HG03439 (cell line): Measurements from ENCODE around the gene LSM14B.

Source experiments
- ATAC-seq: cut with Tn5 transposase; IDR thresholded peaks from one replicate; pipeline ENCODE4 v1.9.1; 2021; ENCODE audit warnings: mild to moderate bottlenecking, moderate library complexity; ENCODE audit not compliant: unreplicated experiment

LSM14B gene

GRCh38 chr20:62131560-62132320 lies 9.5 kb downstream of the LSM14B start:
- no peak for ATAC-seq

DNA sequence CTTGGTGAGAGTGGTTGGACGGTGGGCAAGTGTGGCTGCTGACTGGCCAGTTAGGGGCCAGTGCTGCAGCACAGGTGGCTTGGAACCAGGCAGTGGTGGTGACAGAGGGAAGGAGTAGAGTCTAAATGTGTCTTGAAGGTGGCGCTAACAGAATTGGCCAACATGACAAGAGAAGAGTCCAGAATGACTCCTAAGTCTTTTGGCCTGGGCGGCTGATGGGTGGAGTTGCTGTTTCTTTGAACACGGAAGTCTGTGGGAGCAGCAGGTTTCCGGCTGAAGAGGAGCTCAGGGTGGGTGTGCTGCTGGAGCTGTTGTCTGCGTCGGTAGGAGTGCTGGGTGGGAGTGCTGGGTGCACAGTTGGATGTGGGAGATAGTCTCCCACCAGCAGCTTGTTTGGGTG lies 10.1 kb downstream of the LSM14B start:
- ATAC-seq = no peak

DNA sequence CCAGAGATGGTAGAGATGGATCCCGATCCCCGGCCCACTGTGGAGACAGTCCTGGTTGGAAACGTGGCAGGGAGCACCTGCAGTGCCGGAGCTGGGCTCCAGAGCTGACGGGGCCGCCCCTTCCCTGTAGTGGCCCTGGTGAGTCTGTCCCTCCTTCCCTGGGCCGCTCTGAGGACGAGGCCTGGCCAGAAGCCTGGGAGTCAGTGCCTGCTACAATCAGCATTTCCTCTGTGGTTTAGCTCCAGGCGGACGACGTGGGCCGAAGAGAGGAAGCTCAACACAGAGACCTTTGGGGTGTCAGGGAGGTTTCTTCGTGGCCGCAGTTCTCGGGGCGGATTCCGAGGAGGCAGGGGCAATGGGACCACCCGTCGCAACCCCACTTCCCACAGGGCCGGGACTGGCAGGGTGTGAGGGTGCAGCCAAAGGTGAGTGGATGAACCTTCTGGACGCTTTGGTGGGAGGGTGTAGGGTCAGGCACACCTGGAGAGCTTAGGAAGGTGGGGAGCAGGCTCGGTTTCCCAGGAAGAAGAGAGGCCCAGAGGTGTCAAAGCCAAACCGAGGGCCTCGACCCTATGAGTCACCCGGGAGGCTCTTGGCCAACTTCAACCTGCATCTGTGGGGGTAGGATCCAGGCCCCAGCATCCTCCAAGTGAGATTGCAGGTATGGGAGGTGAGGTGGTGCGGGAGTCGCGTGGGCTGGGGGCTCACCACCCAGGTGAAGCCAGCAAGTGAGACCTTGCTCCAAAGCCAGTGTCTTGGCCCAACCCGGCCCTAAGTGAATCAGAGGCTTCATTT lies 11.0 kb downstream of the LSM14B start:
- ATAC-seq = no peak

GRCh38 chr20:62133864-62134263 lies 11.6 kb downstream of the LSM14B start:
- ATAC-seq = no peak

DNA sequence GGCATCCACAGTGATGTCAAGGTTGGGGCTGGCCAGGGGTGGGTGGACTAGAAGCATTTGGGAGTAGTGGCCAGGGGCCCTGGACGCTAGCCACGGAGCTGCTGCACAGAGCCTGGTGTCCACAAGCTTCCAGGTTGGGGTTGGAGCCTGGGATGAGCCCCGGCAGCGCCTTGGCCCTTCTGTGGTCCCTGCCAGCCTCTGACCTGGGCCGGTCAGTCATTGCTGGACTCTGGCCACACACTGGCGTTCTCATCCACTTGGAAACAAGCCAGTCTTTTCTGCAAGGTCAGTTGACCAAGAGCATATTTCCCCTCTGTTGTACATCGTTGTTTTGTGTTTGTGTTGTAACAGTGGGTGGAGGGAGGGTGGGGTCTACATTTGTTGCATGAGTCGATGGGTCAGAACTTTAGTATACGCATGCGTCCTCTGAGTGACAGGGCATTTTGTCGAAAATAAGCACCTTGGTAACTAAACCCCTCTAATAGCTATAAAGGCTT lies 12.5 kb downstream of the LSM14B start:
- no peak for ATAC-seq

DNA sequence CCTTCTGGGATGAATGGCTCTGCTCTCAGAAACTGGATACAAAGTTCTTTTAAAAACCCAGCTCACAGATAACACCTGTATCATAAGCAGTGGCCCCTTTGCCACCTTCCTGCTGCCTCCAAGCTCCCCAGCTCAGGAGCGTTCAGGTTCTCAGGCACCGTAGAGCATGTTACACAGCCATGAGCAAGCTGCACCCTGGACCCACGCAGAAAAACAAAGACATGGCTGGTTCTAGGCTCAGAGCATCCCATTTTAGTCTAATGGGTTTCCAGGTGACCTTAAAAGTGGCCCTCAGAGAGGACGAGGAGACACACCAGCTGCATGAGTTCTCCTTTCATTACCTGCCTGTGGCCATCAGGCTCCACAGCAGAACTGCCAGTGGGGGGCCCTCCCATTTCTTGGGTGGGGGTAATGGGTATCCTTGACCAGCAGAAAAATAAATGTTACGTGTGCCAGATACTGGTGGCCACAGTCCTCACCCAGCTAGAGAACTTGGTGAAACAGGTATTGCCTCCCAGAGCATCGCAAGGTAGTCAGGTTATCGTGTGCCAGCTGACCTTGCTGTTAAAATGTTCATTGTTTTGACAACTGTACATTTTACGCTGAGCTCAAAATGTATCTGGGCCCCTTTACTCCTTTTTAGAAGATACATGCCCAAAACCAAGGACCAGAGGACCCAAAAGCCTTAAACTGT lies 13.4 kb downstream of the LSM14B start:
- ATAC-seq = no peak

DNA sequence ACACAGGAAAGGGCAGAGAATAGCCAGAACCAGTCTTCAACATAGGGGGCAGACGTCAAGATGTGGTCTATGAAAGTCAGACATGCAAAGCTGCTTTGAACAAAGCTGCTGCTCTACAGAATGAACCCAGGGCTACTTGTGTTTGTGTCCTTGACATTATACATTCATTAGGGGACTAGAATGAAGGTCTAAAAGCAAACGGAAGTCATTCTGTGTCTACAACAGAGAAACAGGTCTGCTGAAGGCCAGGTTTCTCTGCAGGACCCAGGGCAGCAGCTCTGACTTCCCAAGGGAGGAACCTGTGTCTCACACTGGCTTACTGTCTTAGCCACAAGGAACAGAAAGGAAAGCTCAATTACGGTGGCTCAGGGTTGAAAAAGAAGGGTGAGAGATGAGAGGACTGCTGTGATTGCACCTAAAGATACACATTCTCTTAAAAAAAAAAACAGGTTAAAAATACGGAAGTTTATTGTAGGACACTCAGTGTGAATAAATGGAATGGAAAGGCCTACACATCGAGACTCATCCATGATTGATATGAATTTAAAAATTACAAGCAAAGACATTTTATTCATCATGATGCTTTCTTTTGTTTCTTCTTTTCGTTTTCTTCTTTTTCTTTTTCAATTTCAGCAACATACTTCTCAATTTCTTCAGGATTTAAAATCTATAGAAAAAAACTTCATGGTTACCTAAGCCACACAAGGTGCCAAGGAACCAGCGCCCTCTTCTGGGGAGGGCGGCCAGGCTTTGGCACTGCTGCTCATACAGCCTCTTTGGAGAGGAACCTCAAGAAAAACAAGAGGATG lies 14.2 kb downstream of the LSM14B start:
- ATAC-seq = no peak

- ATAC-seq = no peak
Observed at GRCh38 chr20:62137092-62137384, 14.8 kb downstream of the LSM14B start.

GRCh38 chr20:62137478-62138203 lies 15.4 kb downstream of the LSM14B start:
- no peak for ATAC-seq

DNA sequence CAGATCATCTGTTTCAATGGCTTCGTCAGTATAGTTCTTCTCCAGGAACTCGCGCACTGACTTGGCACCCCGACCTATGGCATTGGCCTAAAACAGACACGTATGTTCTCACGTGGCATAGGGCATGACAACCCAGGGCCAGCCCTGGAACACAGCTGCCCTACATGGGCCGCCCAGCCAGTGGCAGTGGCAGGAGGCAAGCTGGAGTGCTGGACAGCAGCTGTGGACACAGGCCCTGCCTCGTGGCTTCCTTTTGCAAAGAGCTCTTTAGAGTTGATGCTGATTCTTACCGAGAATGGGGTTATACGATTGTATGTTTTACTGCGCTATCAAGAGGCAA lies 15.9 kb downstream of the LSM14B start:
- ATAC-seq = no peak

DNA sequence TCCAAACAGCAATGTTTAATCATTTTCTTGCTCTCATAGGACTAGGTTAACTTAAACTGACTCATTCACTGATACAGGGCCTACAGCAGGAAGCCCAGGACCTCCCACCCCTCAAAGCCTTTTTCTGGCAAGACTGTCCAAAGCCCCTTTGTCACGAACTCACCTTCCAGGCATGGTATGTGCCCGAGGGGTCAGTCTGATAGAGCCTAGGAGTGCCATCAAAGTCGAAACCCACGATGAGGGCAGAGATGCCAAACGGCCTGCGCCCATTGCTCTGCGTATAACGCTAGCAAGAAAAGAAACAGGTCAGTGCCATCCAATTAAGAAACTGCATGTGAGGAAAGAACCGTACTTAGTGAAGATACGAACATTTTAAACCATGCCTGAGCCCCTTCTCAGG lies 16.6 kb downstream of the LSM14B start:
- no peak for ATAC-seq

- no peak for ATAC-seq
Observed at GRCh38 chr20:62139636-62140035, 17.4 kb downstream of the LSM14B start.

- ATAC-seq = no peak
Observed at GRCh38 chr20:62141043-62141396, 18.7 kb downstream of the LSM14B start.

DNA sequence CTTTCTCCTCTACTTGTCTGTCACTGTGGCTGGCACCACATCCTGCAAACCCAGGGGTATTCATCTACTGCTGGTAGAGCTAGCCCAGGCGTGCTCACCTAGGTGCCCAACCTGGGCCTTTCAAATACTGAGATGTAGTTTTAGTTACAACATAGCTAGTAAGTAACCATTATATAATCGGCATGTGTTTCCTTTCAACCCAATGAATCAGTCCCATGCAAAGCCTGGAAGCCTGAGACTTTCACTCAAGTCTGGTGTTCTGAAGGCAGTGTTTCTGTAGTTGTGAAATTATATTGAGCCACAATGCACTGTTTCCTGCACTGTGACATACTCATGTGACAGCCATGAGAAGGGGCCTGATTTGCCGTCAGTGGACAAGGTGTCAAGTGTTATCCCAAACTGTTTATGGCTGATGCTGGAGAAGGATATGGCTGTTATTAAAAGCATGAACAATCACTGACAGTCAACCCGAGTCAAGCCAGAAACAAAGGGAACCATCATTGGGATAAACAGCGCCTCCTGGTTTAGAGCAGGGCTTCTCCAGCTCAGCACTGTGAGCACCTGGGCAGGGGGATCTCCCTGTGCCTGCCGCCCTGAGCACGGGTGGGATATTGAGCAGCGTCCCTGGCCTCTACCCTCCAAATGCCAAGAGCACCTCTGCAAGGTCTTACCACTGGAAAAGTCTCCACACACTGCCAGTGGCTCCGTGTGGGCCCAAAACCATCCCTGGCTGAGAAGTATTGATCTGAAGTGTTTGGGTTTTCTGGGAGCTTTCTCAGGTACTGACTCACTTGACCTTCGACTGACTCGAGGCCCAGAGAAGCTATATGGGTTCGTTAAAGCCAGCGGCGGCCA lies 19.3 kb downstream of the LSM14B start:
- ATAC-seq = no peak

GRCh38 chr20:62142252-62143080 lies 20.2 kb downstream of the LSM14B start:
- peak; percentile 27 for ATAC-seq

GRCh38 chr20:62143081-62143956 lies 21.0 kb downstream of the LSM14B start, which contains the start of the genes PSMA7 and SS18L1:
Gene PSMA7 (minus strand): TSS chr20:62143394. CDS start chr20:62143303, 91 bp downstream.
Gene SS18L1 (plus strand): TSS chr20:62143769. CDS start chr20:62143821, 52 bp downstream.
- ATAC-seq = peak; percentile 66
